CD14-positive monocyte (primary cell): ENCODE results near the gene A4GNT. TPM values are rescaled to one million over a fixed set of nuclear protein-coding genes. Genes with fewer than 3 reads are reported as not detected.

Experiments
- DNase-seq, 3 donors: peaks; one replicate each; pipeline ENCODE4 v3.0.0-alpha.2; 2011 to 2022
- H2AFZ ChIP-seq: 2 replicates; pipeline ENCODE4 v1.6.0; 2012; ENCODE audit warnings: mild to moderate bottlenecking, low read depth, low read length, inconsistent platforms; ENCODE audit not compliant: insufficient read depth, poor library complexity, severe bottlenecking
- H3K27ac ChIP-seq, 2 donors: 1 replicate in 1 of 2; 2 replicates in 1 of 2; pipeline ENCODE4 v1.5.1; 2012 to 2013; ENCODE audit warnings: low read length in 2 of 2, control low read depth in 1 of 2, inconsistent platforms in 1 of 2, low read depth in 1 of 2, mild to moderate bottlenecking in 1 of 2
- H3K27me3 ChIP-seq, 2 donors: one replicate each; pipeline versions ENCODE4 v1.6.0 to v1.6.1; 2011 to 2013; ENCODE audit warnings: low read length in 2 of 2; ENCODE audit not compliant: control insufficient read depth in 2 of 2, insufficient read depth in 2 of 2
- H3K36me3 ChIP-seq, 2 donors: replicated peaks in 1 of 2; 1 replicate in 1 of 2; 2 replicates in 1 of 2; pipeline versions ENCODE4 v1.5.1 to v1.6.1; 2012 to 2013; ENCODE audit warnings: low read length in 2 of 2, control low read depth in 1 of 2, inconsistent platforms in 1 of 2, mild to moderate bottlenecking in 1 of 2; ENCODE audit not compliant: insufficient read depth in 2 of 2, control insufficient read depth in 1 of 2
- H3K4me1 ChIP-seq, 2 donors: 1 replicate in 1 of 2; 2 replicates in 1 of 2; pipeline versions ENCODE4 v1.5.1 to v1.6.1; 2012 to 2013; ENCODE audit warnings: low read length in 2 of 2, control low read depth in 1 of 2, inconsistent platforms in 1 of 2, mild to moderate bottlenecking in 1 of 2, moderate library complexity in 1 of 2; ENCODE audit not compliant: insufficient read depth in 2 of 2, control insufficient read depth in 1 of 2
- H3K4me2 ChIP-seq: replicated peaks from 2 replicates; pipeline ENCODE3; 2012; ENCODE audit warnings: low read length, moderate library complexity, mild to moderate bottlenecking; ENCODE audit not compliant: poor library complexity, severe bottlenecking; ENCODE audit errors: extremely low read depth
- H3K4me3 ChIP-seq, 3 experiments: fragments of 200-600 bp in 1 of 3; sonication (generic) in 1 of 3; replicated peaks in 1 of 3; 1 replicate in 2 of 3; 2 replicates in 1 of 3; pipeline ENCODE4 v1.5.1; 2011 to 2013; ENCODE audit warnings: low read length in 3 of 3, mild to moderate bottlenecking in 3 of 3, control low read depth in 2 of 3, low read depth in 2 of 3, inconsistent platforms in 1 of 3, moderate library complexity in 1 of 3
- H3K79me2 ChIP-seq: 2 replicates; pipeline ENCODE4 v1.6.0; 2012; ENCODE audit warnings: mild to moderate bottlenecking, control low read depth, inconsistent platforms, low read length, moderate library complexity; ENCODE audit not compliant: insufficient read depth
- H3K9ac ChIP-seq: 2 replicates; pipeline ENCODE4 v1.6.0; 2017; ENCODE audit warnings: low read length, mild to moderate bottlenecking; ENCODE audit not compliant: insufficient read depth, poor library complexity, severe bottlenecking
- H3K9me3 ChIP-seq, 2 donors: replicated peaks in 1 of 2; 1 replicate in 1 of 2; 2 replicates in 1 of 2; pipeline versions ENCODE4 v1.5.1 to v1.6.1; 2012 to 2013; ENCODE audit warnings: low read length in 2 of 2, control low read depth in 1 of 2; ENCODE audit not compliant: control insufficient read depth in 1 of 2, insufficient read depth in 1 of 2
- H4K20me1 ChIP-seq: 2 replicates; pipeline ENCODE4 v1.6.0; 2012; ENCODE audit warnings: mild to moderate bottlenecking, low read length, control low read depth, moderate library complexity; ENCODE audit not compliant: insufficient read depth
- H3K27ac Mint-ChIP-seq, 7 donors: one replicate each; pipeline ENCODE4 v1.8.0; 2020; ENCODE audit warnings: mild to moderate bottlenecking in 7 of 7, mixed read lengths in 7 of 7, moderate library complexity in 6 of 7, inconsistent platforms in 2 of 7
- H3K27me3 Mint-ChIP-seq, 3 donors: one replicate each; pipeline ENCODE4 v1.8.0; 2021 to 2022; ENCODE audit warnings: low read depth in 3 of 3, mild to moderate bottlenecking in 3 of 3, mixed read lengths in 3 of 3, moderate library complexity in 3 of 3, inconsistent platforms in 1 of 3
- H3K36me3 Mint-ChIP-seq, 2 donors: one replicate each; pipeline ENCODE4 v1.8.0; 2020; ENCODE audit warnings: mixed read lengths in 2 of 2, inconsistent platforms in 1 of 2, mild to moderate bottlenecking in 1 of 2
- H3K4me1 Mint-ChIP-seq: one replicate; pipeline ENCODE4 v1.8.0; 2020; ENCODE audit warnings: mild to moderate bottlenecking, mixed read lengths
- H3K4me3 Mint-ChIP-seq, 2 donors: one replicate each; pipeline ENCODE4 v1.8.0; 2020; ENCODE audit warnings: mild to moderate bottlenecking in 2 of 2, mixed read lengths in 2 of 2, moderate library complexity in 1 of 2
- H3K9me3 Mint-ChIP-seq, 7 donors: one replicate each; pipeline ENCODE4 v1.8.0; 2020 to 2022; ENCODE audit warnings: mixed read lengths in 7 of 7, mild to moderate bottlenecking in 6 of 7, moderate library complexity in 6 of 7, inconsistent platforms in 2 of 7
- CTCF ChIP-seq: fragments of 200-600 bp; IDR thresholded peaks from one replicate; pipeline ENCODE4 v1.8.0; 2022; ENCODE audit warnings: antibody characterized with exemption, mild to moderate bottlenecking
- WGBS: methylation state at CpG from one replicate; pipeline ENCODE4 v1.1.5; 2013; ENCODE audit warnings: missing lambda C conversion rate; ENCODE audit not compliant: insufficient coverage; 5-methylcytosine and 5-hydroxymethylcytosine counted together
- intact Hi-C, 2 donors: fragments of 100-400 bp; cut with micrococcal nuclease; formaldehyde crosslinking; loops; one replicate each; pipeline versions ENCODE4 v1.15.0 to v1.15.1; 2023
- polyA plus RNA-seq, 3 donors: library from polyadenylated mRNA; depleted of rRNA in 1 of 3; unstranded in 2 of 3; stranded (reverse) in 1 of 3; fragments of 300-500 nt in 2 of 3; fragments of >200 nt in 1 of 3; fragmentation: Illumina TruSeq in 2 of 3; gene quantifications; 1 replicate in 2 of 3; 2 replicates in 1 of 3; pipeline ENCODE4 v1.2.3, GENCODE V29; 2012 to 2021

Gene A4GNT
- polyA plus RNA-seq, 3 donors = not detected

- no peaks in the 10 kb centered on the region for H3K36me3 ChIP-seq
- Mint-ChIP-seq H3K27ac (peak overlapping the region in 2 of 7 donors; percentile 56 to 58), H3K36me3 (peaks cover 0 to 5% of the 10 kb centered on the region in 2 donors), H3K4me3 (peak overlapping the region in 1 of 2 donors; percentile 31), H3K9me3 (peaks cover 0 to 3% (median 2%) of the 10 kb centered on the region in 7 donors), H3K27me3 (peaks cover 0 to 1% (median 1%) of the 10 kb centered on the region in 3 donors), H3K4me1 (peaks cover 19% of the 10 kb centered on the region)
- TF ChIP-seq CTCF = peak; percentile 84
- H3K27ac ChIP-seq = no peak overlapping the region
- WGBS = 43% methylated on average over 7 of the region's 8 CpGs
- H3K4me3 ChIP-seq = no peak overlapping the region
- H4K20me1 ChIP-seq = no peaks in the 10 kb centered on the region
- no peaks in the 10 kb centered on the region for H3K79me2 ChIP-seq
- H3K9ac ChIP-seq = no peak overlapping the region
- H2AFZ ChIP-seq = no peak overlapping the region
- H3K9me3 ChIP-seq = peaks cover 2 to 3% of the 10 kb centered on the region in 2 donors
- intact Hi-C loops = loop anchor here in 1 of 2 donors (5.0 kb wide), 1 partner anchor 52 kb away; no protein-coding TSS in a partner anchor
- peaks cover 14 to 22% of the 10 kb centered on the region in 2 donors for H3K4me1 ChIP-seq
- no peaks in the 10 kb centered on the region for H3K27me3 ChIP-seq
- DNase-seq = peak in 2 of 3 donors; percentile 59 to 66
- no peak overlapping the region for H3K4me2 ChIP-seq
These were observed 13.4 kb downstream of the A4GNT start for GRCh38 chr3:138118612-138119422.

- Mint-ChIP-seq H3K4me3 (peak within 1 kb of the TSS; percentile 91 to 94), H3K4me1 (peaks cover 28% of the 10 kb centered on the region), H3K27me3 (peaks cover 0 to 1% (median 1%) of the 10 kb centered on the region in 3 donors), H3K27ac (peak within 1 kb of the TSS in 6 of 7 donors; percentile 58 to 83 (median 72)), H3K9me3 (peaks cover 0 to 2% (median 0%) of the 10 kb centered on the region in 7 donors), H3K36me3 (peaks cover 0 to 3% of the 10 kb centered on the region in 2 donors)
- Histone ChIP-seq H4K20me1 (no peaks in the 10 kb centered on the region), H3K4me2 (peak within 1 kb of the TSS; percentile 88), H2AFZ (peak within 1 kb of the TSS; percentile 98), H3K9me3 (no peaks in the 10 kb centered on the region), H3K4me1 (peaks cover 11 to 18% of the 10 kb centered on the region in 2 donors), H3K9ac (peak within 1 kb of the TSS; percentile 71), H3K36me3 (no peaks in the 10 kb centered on the region), H3K27me3 (no peaks in the 10 kb centered on the region), H3K4me3 (peak within 1 kb of the TSS; percentile 60 to 87 (median 63)), H3K27ac (peak within 1 kb of the TSS in 1 of 2 donors; percentile 46), H3K79me2 (no peaks in the 10 kb centered on the region)
- peak in 2 of 3 donors; percentile 42 to 50 for DNase-seq
- under 1% methylated on average over 74 of the region's 86 CpGs for WGBS
- TF ChIP-seq CTCF = peak; percentile 82
- intact Hi-C loops = loop anchor here in 1 of 2 donors (5.0 kb wide), 1 partner anchor 48 kb away; no protein-coding TSS in a partner anchor
These were observed 16.9 kb downstream of the A4GNT start, which contains the start of gene DZIP1L for GRCh38 chr3:138114988-138115971. TSS of gene DZIP1L (minus strand) at chr3:138115608. CDS start at chr3:138103971, 11,637 bp downstream.
